IMR-90 (cell line): ENCODE measurements around the gene CCDC90B. TPM values are rescaled to one million over a fixed set of nuclear protein-coding genes. Genes with fewer than 3 reads are reported as not detected.

Experiments
- ATAC-seq: fragments of 200-7000 bp; cut with Tn5 transposase; 2 replicates; pipeline ENCODE4 v1.9.1; 2020; ENCODE audit warnings: low read depth, mild to moderate bottlenecking, moderate library complexity
- BruUV-seq: library from RNA; stranded (reverse); fragments of 400-500 nt; replicated peaks from 2 replicates; lab custom pipeline; 2021; lab: Mats Ljungman, UMichigan
- CTCF ChIA-PET: fragments of 300-600 bp; formaldehyde crosslinking; extraction: SDS; loops from one replicate; lab custom pipeline; 2021; ENCODE audit warnings: antibody characterized with exemption; lab: Yijun Ruan, JAX
- POLR2A ChIA-PET: fragments of 300-600 bp; sonication (Branson Sonifier 250); formaldehyde crosslinking; loops from one replicate; lab custom pipeline; 2022; ENCODE audit warnings: antibody characterized with exemption; ENCODE audit not compliant: unreplicated experiment; lab: Charles Lee
- DNase-seq: peaks from one replicate; pipeline ENCODE4 v3.0.0; 2013
- H2AFZ ChIP-seq: replicated peaks from 2 replicates; pipeline ENCODE3; 2013; ENCODE audit warnings: low read length, mild to moderate bottlenecking; ENCODE audit not compliant: poor library complexity
- H2AK5ac ChIP-seq: 2 replicates; pipeline ENCODE4 v1.6.1; 2013; ENCODE audit warnings: low read depth, low read length, inconsistent platforms
- H2AK9ac ChIP-seq: replicated peaks from 2 replicates; pipeline ENCODE3; 2013; ENCODE audit warnings: mild to moderate bottlenecking, low read depth, low read length, moderate library complexity; ENCODE audit not compliant: poor library complexity
- H2BK120ac ChIP-seq: 2 replicates; pipeline ENCODE4 v1.6.1; 2013; ENCODE audit warnings: low read depth, low read length, inconsistent platforms
- H2BK15ac ChIP-seq: 3 replicates; pipeline ENCODE4 v1.6.1; 2013; ENCODE audit warnings: low read depth, low read length, inconsistent platforms
- H2BK20ac ChIP-seq: 2 replicates; pipeline ENCODE4 v1.6.1; 2013; ENCODE audit warnings: low read depth, mild to moderate bottlenecking, inconsistent platforms, low read length, moderate library complexity
- H2BK5ac ChIP-seq: 2 replicates; pipeline ENCODE4 v1.6.1; 2013; ENCODE audit warnings: mild to moderate bottlenecking, low read depth, low read length, inconsistent platforms; ENCODE audit not compliant: poor library complexity, severe bottlenecking
- H3K14ac ChIP-seq: replicated peaks from 2 replicates; pipeline ENCODE4 v1.6.1; 2013; ENCODE audit warnings: low read depth, low read length, inconsistent platforms
- H3K18ac ChIP-seq: 2 replicates; pipeline ENCODE4 v1.6.1; 2013; ENCODE audit warnings: low read depth, low read length, control low read depth
- H3K23ac ChIP-seq: 2 replicates; pipeline ENCODE4 v1.6.1; 2013; ENCODE audit warnings: low read depth, low read length, inconsistent platforms
- H3K27ac ChIP-seq: 2 replicates; pipeline ENCODE4 v1.5.1; 2013; ENCODE audit warnings: mild to moderate bottlenecking, control low read depth, low read length; ENCODE audit not compliant: insufficient read depth
- H3K27me3 ChIP-seq: 2 replicates; pipeline ENCODE4 v1.6.1; 2013; ENCODE audit warnings: low read length; ENCODE audit not compliant: control insufficient read depth, insufficient read depth
- H3K36me3 ChIP-seq: 2 replicates; pipeline ENCODE4 v1.6.1; 2013; ENCODE audit warnings: low read length, mixed read lengths; ENCODE audit not compliant: control insufficient read depth, insufficient read depth
- H3K4ac ChIP-seq: 2 replicates; pipeline ENCODE4 v1.6.1; 2013; ENCODE audit warnings: low read depth, low read length, inconsistent platforms
- H3K4me1 ChIP-seq: 2 replicates; pipeline ENCODE4 v1.6.1; 2013; ENCODE audit warnings: low read length, mixed read lengths; ENCODE audit not compliant: control insufficient read depth, insufficient read depth
- H3K4me2 ChIP-seq: 2 replicates; pipeline ENCODE4 v1.6.1; 2013; ENCODE audit warnings: low read depth, mild to moderate bottlenecking, control low read depth, low read length, moderate library complexity
- H3K4me3 ChIP-seq: 2 replicates; pipeline ENCODE4 v1.5.1; 2013; ENCODE audit warnings: low read depth, mild to moderate bottlenecking, control low read depth, low read length, moderate library complexity; ENCODE audit not compliant: insufficient read depth
- H3K56ac ChIP-seq: 2 replicates; pipeline ENCODE4 v1.6.1; 2013; ENCODE audit warnings: low read length, inconsistent platforms; ENCODE audit not compliant: insufficient read depth; ENCODE audit errors: extremely low read depth
- H3K79me1 ChIP-seq, 2 experiments: 2 replicates each; pipeline ENCODE4 v1.6.1; 2013; ENCODE audit warnings: low read length in 2 of 2, inconsistent platforms in 1 of 2, low read depth in 1 of 2
- H3K9ac ChIP-seq: 2 replicates; pipeline ENCODE4 v1.6.1; 2013; ENCODE audit warnings: low read depth, low read length, control low read depth
- H3K9me1 ChIP-seq: 2 replicates; pipeline ENCODE4 v1.6.1; 2013; ENCODE audit warnings: low read length, inconsistent platforms; ENCODE audit not compliant: insufficient read depth
- H3K9me3 ChIP-seq: 2 replicates; pipeline ENCODE4 v1.6.1; 2013; ENCODE audit warnings: low read length; ENCODE audit not compliant: control insufficient read depth, insufficient read depth
- H4K20me1 ChIP-seq: 2 replicates; pipeline ENCODE4 v1.6.1; 2013; ENCODE audit warnings: low read length, inconsistent platforms; ENCODE audit not compliant: insufficient read depth
- H4K5ac ChIP-seq: 2 replicates; pipeline ENCODE4 v1.6.1; 2013; ENCODE audit warnings: mild to moderate bottlenecking, low read depth, low read length, control low read depth
- H4K8ac ChIP-seq, 2 experiments: 2 replicates each; pipeline ENCODE4 v1.6.1; 2013; ENCODE audit warnings: low read depth in 2 of 2, low read length in 2 of 2, control low read depth in 1 of 2, inconsistent platforms in 1 of 2
- H4K91ac ChIP-seq: 2 replicates; pipeline ENCODE4 v1.6.1; 2013; ENCODE audit warnings: low read depth, low read length, inconsistent platforms; ENCODE audit not compliant: insufficient read depth
- BHLHE40 ChIP-seq: fragments of 150-350 bp; IDR thresholded peaks from 2 replicates; pipeline ENCODE4 v1.6.1; 2016; ENCODE audit warnings: mild to moderate bottlenecking, low read depth, low read length
- FOS ChIP-seq: fragments of 150-350 bp; IDR thresholded peaks from 2 replicates; pipeline ENCODE4 v1.6.1; 2016; ENCODE audit warnings: low read depth, low read length
- MXI1 ChIP-seq: IDR thresholded peaks from 2 replicates; pipeline ENCODE4 v1.6.1; 2012; ENCODE audit warnings: low read depth, mild to moderate bottlenecking, low read length, moderate library complexity, borderline replicate concordance
- NFE2L2 ChIP-seq: fragments of 150-350 bp; IDR thresholded peaks from 2 replicates; pipeline ENCODE4 v1.6.1; 2016; ENCODE audit warnings: low read depth, mild to moderate bottlenecking, low read length
- POLR2A ChIP-seq: IDR thresholded peaks from 2 replicates; pipeline ENCODE4 v1.6.1; 2012; ENCODE audit warnings: mild to moderate bottlenecking, low read depth, low read length
- RCOR1 ChIP-seq: IDR thresholded peaks from 2 replicates; pipeline ENCODE4 v1.6.1; 2012; ENCODE audit warnings: mild to moderate bottlenecking, low read length, improper control_type of control experiment; ENCODE audit not compliant: insufficient replicate concordance
- RFX5 ChIP-seq: IDR thresholded peaks from 2 replicates; pipeline ENCODE4 v1.8.0; 2012; ENCODE audit warnings: low read depth, mild to moderate bottlenecking, low read length, moderate library complexity
- SMC3 ChIP-seq: fragments of 150-350 bp; IDR thresholded peaks from 2 replicates; pipeline ENCODE4 v1.6.1; 2016; ENCODE audit warnings: low read depth, mild to moderate bottlenecking, antibody characterized with exemption, low read length, moderate library complexity
- WGBS, 2 experiments: methylation state at CpG; one replicate each; pipeline versions ENCODE4 v1.1.5 to v1.1.7; 2013; ENCODE audit warnings: missing lambda C conversion rate in 2 of 2; ENCODE audit not compliant: insufficient read length in 1 of 2; ENCODE audit errors: extremely low coverage in 2 of 2; 5-methylcytosine and 5-hydroxymethylcytosine counted together
- dilution Hi-C: fragments of 300-500 bp; cut with HindIII; formaldehyde crosslinking; loops from one replicate; pipeline ENCODE4 v1.14.3; 2018; ENCODE audit warnings: low sequenced_read_pairs; ENCODE audit not compliant: unreplicated experiment
- in situ Hi-C: fragments of 300-500 bp; cut with MboI; formaldehyde crosslinking; loops from 3 replicates; pipeline ENCODE4 v1.14.3; 2019; ENCODE audit warnings: low sequenced_read_pairs, inconsistent platforms, mixed read lengths
- intact Hi-C: fragments of 100-400 bp; cut with micrococcal nuclease; formaldehyde crosslinking; loops from 2 replicates; pipeline ENCODE4 v1.10.0; 2022
- polyA plus RNA-seq, 3 experiments: library from polyadenylated mRNA; depleted of rRNA; stranded (reverse); fragments of >200 nt; gene quantifications; 2 replicates each; pipeline ENCODE4 v1.2.3, GENCODE V29; 2012; ENCODE audit warnings: low replicate concordance in 1 of 3
- total RNA-seq: library from RNA; depleted of rRNA; stranded (reverse); fragments of >200 nt; gene quantifications from 2 replicates; pipeline ENCODE4 v1.2.3, GENCODE V29; 2012
- TF ChIP-seq, protein P1 (sequence below): conservative IDR thresholded peaks from 2 replicates; pipeline ENCODE4 v1.5.1; 2012; ENCODE audit warnings: mild to moderate bottlenecking, low read depth, low read length, improper control_type of control experiment

The CCDC90B gene
- total and polyA plus RNA-seq, 2 of the 4 experiments (the other 2 are of a cell fraction), result 35.8 to 43.7 TPM

DNA sequence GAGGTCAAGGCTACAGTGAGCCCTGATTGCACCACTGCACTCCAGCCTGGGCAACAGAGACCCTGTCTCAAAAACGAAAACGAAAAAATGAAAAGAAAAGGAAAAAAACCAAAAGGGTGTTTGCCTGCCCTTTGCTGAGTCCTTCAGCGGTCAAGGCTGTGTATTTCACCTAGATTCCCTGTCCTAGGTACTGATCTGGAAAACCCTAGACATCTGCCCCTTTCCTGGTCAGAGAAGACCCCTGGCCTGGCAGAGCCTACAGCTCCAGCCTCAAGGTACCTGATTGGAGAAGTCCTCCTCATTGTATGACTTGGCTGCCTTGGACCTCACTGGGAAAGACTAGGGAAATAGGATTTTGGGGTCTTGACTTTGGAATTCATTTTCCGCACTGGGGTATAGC is 8.0 kb upstream of the CCDC90B start:
- no CpG with 5 or more reads among the region's 4 CpGs for WGBS, 2 experiments
- no peak overlapping the region for H3K4ac ChIP-seq
- no peak overlapping the region for H2AFZ ChIP-seq
- no peak overlapping the region for H4K5ac ChIP-seq
- H3K27ac ChIP-seq, result no peak overlapping the region
- no peak overlapping the region for H3K18ac ChIP-seq
- no peaks in the 10 kb centered on the region for H3K9me1 ChIP-seq
- no peak overlapping the region for H2BK15ac ChIP-seq
- H3K4me1 ChIP-seq, result no peaks in the 10 kb centered on the region
- intact Hi-C loops (no loop called here), dilution Hi-C loops (no loop called here), in situ Hi-C loops (loop anchor here (5.0 kb wide), 1 partner anchor 523 kb away; no protein-coding TSS in a partner anchor)
- no peak overlapping the region for H4K8ac ChIP-seq
- no peak overlapping the region for H2BK120ac ChIP-seq
- no TSS peak for BruUV-seq
- H4K20me1 ChIP-seq, result no peaks in the 10 kb centered on the region
- H4K91ac ChIP-seq, result no peak overlapping the region
- no peak overlapping the region for H3K4me3 ChIP-seq
- no peak overlapping the region for H3K4me2 ChIP-seq
- no peaks in the 10 kb centered on the region for H3K79me1 ChIP-seq
- H3K23ac ChIP-seq, result no peak overlapping the region
- H2AK9ac ChIP-seq, result no peak overlapping the region
- no peak for TF ChIP-seq BHLHE40
- TF ChIP-seq FOS, result no peak
- TF ChIP-seq SMC3, result no peak
- TF ChIP-seq RFX5, result no peak
- TF ChIP-seq NFE2L2, result no peak
- TF ChIP-seq, protein P1, sequence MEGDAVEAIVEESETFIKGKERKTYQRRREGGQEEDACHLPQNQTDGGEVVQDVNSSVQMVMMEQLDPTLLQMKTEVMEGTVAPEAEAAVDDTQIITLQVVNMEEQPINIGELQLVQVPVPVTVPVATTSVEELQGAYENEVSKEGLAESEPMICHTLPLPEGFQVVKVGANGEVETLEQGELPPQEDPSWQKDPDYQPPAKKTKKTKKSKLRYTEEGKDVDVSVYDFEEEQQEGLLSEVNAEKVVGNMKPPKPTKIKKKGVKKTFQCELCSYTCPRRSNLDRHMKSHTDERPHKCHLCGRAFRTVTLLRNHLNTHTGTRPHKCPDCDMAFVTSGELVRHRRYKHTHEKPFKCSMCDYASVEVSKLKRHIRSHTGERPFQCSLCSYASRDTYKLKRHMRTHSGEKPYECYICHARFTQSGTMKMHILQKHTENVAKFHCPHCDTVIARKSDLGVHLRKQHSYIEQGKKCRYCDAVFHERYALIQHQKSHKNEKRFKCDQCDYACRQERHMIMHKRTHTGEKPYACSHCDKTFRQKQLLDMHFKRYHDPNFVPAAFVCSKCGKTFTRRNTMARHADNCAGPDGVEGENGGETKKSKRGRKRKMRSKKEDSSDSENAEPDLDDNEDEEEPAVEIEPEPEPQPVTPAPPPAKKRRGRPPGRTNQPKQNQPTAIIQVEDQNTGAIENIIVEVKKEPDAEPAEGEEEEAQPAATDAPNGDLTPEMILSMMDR, result no peak
- TF ChIP-seq MXI1, result no peak
- TF ChIP-seq POLR2A, result no peak
- TF ChIP-seq RCOR1, result no peak
- no peaks in the 10 kb centered on the region for H3K9me3 ChIP-seq
- no peak overlapping the region for H3K56ac ChIP-seq
- ATAC-seq, result no peak
- no peaks in the 10 kb centered on the region for H3K36me3 ChIP-seq
- no peak overlapping the region for H2BK20ac ChIP-seq
- DNase-seq, result no peak
- H2AK5ac ChIP-seq, result no peak overlapping the region
- H3K27me3 ChIP-seq, result peaks cover 10% of the 10 kb centered on the region
- H3K9ac ChIP-seq, result no peak overlapping the region
- H2BK5ac ChIP-seq, result no peak overlapping the region
- no peak overlapping the region for H3K14ac ChIP-seq
- POLR2A ChIA-PET, result no interaction called here
- CTCF ChIA-PET, result interaction anchor here (2.3 kb wide), 1 partner anchor 12 kb away, joined by 7 read pairs; no protein-coding TSS in a partner anchor
